ENCODE data around the gene AAK1.
A peak's percentile ranks its signal among the peaks of the same experiment; 100 is the strongest.

The AAK1 gene

DNA sequence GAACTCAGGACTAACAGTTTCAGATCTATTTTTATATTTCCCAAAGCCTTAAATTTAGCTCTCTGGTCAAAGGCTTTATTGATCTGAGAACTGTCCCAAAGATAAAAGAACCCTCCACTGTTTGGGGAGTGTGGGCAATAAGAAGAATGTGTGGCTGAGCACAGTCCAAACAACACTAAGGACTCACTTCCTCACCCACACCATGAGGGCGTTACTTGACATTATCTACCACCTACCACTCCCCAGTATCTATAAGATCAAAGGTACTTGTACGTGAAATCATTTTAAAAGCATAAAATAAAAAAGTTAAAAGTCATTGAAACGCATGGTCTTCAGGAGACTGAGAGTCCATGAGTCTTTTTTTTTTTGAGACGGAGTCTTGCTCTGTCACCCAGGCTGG lies 151.7 kb downstream of the AAK1 start:
- no peak for DNase-seq (ENCODE audit: low read depth)

DNA sequence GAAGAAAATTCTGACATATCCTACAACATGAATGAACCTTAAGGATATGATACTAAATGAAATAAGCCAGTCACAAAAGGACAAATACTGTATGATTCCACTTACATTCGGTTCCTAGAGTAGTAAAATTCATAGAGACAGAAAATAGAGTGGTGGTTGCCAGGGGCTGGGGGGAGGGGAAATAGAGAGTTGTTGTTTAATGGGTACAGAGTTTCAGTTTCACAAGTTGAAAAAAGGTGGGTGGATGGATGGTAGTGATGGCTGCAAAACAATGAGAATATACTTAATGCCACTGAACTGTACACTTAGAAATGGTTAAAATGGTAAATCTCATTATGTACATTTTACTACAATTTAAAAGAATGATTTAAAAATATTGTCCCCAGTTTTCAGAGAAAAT lies 153.1 kb downstream of the AAK1 start:
- no peak for DNase-seq (ENCODE audit: low read depth)

- peak; percentile 30 for DNase-seq (ENCODE audit: low read depth)
Measured at GRCh38 chr2:69489793-69490192, 153.7 kb downstream of the AAK1 start.

DNA sequence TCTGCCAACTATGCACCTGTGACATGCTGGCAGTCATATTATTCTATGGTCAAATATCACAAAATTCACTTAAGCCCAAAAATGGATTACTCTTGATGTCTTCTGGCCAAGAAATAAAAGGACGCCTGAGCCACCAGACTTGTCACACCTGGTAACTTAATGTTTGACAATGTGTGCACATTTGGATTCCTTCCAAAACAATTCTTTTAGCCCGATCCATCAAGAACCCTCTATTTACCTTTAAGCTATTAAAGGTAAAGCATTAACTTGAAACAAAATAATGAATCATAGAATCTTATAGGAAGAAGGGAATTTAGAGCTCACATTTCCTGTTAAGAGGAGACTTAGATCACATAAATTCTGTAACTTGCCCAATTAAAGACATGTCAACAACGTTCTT lies 159.8 kb downstream of the AAK1 start:
- no peak for DNase-seq (ENCODE audit: low read depth)

DNA sequence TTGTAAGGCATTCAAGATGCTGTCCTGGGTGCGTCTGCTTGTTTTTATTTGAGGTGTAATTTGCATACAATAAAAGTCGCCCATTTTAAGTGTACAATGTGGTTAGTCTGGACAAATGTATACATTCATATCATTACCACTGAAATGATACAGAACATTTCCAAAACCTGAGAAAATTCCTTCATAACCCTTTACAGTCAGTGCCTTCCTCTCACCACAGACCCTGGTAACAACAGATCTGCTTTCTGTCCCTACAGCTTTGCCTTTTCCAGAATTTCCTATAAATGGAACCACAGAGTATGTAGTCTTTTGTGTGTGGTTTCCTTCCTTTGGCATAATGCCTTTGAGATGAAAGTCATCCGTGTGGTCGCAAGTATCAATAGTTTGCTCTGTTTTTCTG lies 160.5 kb downstream of the AAK1 start:
- DNase-seq (ENCODE audit: low read depth): no peak

- no peak for DNase-seq (ENCODE audit: low read depth)
Measured at GRCh38 chr2:69482471-69482870, 161.1 kb downstream of the AAK1 start.

DNA sequence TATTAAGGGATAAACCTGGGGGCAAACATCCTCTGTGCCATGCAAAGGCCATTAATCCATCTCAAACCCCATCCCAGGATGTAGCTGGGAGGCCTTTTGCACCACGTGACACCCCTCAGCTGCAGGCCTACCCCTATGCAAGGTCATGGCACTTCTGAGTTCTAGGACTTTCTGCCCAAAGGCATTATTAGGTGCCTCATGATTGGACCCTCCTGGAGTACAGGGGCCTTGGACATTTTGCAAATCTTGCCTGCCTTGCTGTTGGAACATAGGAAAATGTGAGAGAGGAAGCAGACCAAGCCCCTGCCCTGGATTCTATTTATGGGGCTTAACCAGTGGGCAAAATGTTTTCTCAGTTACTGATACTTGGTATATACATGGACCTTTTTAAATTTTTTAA lies 162.1 kb downstream of the AAK1 start:
- DNase-seq (ENCODE audit: low read depth): no peak

DNA sequence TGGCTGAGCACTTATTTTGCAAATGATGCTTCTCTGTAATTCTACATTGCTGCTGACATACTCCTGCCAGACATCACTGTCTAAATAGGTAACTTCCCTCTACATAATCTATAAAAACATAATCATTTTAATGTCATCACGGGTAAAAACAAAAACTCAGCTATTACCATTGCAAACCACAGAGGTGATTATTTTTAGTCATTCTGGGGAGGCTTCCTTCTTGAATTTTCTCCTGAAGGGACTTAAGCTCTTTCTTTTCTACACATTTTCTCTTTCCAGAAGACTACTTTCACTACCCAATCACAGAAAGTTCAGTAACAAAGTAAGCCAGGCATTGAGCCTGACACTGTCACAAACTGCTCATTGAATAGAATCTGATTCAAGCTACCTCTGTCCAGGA lies 165.9 kb downstream of the AAK1 start:
- DNase-seq (ENCODE audit: low read depth): no peak

DNA sequence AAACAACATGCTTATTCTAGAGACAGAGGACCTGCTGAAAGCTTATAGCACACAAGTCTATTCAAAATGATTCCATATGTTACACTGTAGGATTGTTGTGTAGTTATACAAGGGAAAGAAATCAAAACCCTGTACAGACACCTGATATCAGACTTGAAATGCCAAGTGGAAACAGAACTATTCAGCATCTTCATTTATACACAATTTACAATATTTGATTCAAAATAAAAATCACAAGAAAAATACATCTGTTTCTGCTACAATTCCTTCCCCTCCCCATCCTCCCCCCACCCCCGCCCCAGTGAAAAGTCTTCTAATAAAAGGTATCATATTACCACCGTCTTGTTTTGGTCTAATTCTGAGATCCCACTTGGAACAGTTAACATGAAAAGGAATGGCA lies 168.9 kb downstream of the AAK1 start:
- DNase-seq (ENCODE audit: low read depth): no peak

- DNase-seq (ENCODE audit: low read depth): no peak
Measured at GRCh38 chr2:69471793-69472192, 171.7 kb downstream of the AAK1 start.

DNA sequence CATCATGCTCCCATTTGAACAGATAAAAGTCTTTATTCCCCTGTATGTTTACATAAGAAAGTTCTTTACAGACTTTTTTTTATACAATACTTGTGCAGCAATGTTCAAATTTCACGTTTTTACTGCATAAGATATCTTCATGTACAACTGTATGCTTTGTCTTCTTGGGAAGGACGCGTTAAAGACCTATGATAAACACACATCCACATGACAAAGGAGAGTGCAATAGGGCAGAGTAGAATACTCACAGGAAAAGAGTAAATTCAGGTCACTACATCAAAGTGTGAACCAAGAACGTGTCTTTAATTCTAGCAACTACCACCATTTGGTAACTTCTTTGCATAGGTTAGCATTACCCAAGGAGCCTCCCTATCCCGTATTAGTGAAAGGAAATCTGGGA lies 172.6 kb downstream of the AAK1 start:
- DNase-seq (ENCODE audit: low read depth): no peak

- DNase-seq (ENCODE audit: low read depth): peak; percentile 34
Measured at GRCh38 chr2:69469784-69470183, 173.8 kb downstream of the AAK1 start.

DNA sequence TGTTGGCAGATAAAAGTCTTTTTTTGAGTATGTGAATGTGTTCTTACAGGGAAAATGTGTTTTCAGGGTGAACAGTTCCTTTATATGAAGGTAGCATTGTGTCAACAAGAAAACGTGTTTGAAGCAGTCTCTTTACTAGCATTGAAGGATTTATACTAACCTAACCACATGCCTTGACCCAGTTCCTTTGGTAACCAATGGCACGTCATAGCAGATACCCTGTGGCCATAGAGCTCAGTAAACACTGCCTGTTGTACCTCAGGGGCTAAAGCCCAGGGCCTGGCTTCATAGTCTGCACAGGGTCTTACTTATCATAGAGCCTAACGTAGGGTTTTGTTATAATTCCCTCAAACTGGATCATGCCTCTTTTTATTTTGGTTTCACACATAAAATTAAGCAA lies 174.2 kb downstream of the AAK1 start:
- DNase-seq (ENCODE audit: low read depth): no peak

- DNase-seq (ENCODE audit: low read depth): peak; percentile 10
Measured at GRCh38 chr2:69466728-69467127, 176.8 kb downstream of the AAK1 start.

DNA sequence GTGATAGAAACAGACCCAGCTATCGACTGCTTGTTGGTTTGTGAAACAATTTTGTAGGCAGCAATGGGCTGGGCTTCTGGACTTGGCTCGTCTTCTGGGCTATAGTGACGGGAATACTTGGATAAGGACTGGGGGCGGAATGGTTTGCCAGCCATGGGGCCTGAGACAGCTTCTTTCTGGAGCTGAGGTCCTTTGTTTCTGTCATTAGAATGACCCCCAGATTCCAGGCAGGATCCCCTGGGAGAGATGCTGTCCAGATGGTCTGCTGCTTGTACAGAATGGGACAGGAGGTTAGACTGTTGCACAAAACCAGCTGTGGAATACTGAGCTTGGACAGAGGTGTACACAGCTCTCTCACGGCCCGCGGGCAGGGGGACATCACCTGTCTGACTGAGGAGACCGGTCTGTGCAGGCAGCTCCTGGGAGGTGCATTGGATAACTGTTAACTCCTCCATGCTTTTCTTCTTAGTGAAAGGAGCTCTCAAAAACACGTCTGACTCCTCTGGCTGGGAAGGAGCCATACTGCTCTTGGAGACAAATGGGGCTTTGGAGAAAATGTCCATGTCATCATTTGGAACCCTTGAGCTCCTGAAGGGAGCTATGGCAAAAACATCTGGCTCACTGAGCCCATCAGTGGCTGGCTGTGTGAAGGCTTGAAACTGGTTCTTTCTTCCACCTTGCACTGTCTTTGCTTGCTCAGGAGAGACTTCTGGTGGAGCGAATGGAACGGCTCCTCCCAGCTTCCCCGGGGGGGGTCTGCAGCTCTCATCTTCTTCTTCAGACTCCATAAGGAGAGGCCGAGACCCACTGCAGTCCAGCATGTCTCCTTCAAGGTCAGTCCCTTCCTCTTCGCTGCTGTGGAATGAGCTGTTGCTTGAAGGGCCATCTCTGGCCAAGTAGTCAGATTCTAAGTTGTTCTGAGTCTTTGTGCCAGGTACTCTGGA lies 177.8 kb downstream of the AAK1 start:
- no peak for DNase-seq (ENCODE audit: low read depth)

DNA sequence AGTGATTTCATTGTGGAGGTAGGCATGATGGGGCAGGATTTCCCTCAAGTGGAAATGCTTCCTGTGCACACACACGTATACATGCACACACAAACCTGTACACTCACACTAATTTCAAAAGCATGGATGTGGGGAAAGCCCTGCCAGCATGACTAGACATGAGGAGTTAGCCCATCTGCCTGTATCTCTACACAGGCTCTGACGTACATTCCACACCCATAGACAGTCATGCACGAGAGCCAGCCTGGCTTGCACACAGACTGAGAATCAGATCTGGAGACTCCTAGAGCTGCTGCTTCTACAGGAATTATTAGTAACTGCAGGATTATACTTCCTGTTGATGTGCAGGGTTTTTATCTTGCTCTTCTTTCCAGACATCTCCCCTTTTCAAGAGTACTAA lies 179.0 kb downstream of the AAK1 start:
- peak; percentile 13 for DNase-seq (ENCODE audit: low read depth)

- DNase-seq (ENCODE audit: low read depth): no peak
Measured at GRCh38 chr2:69462780-69463179, 180.8 kb downstream of the AAK1 start.

DNA sequence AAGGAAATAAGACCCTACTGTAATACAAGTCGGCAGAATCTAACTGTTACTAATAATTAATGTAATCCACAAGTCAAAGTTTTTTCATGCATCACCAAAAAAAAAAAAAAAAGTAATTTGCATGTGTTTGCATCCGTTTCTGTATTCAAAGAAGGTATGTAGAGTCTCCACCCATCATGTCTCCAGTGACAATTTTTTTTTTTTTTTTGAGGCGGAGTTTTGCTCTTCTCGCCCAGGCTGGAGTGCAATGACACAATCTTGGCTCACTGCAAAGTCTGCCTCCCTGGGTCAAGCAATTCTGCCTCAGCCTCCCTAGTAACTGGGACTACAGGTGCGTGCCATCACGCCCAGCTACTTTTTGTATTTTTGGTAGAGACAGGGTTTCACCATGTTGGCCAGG lies 182.1 kb downstream of the AAK1 start:
- DNase-seq (ENCODE audit: low read depth): no peak

GRCh38 chr2:69459936-69460335 lies 183.6 kb downstream of the AAK1 start:
- no peak for DNase-seq (ENCODE audit: low read depth)

DNA sequence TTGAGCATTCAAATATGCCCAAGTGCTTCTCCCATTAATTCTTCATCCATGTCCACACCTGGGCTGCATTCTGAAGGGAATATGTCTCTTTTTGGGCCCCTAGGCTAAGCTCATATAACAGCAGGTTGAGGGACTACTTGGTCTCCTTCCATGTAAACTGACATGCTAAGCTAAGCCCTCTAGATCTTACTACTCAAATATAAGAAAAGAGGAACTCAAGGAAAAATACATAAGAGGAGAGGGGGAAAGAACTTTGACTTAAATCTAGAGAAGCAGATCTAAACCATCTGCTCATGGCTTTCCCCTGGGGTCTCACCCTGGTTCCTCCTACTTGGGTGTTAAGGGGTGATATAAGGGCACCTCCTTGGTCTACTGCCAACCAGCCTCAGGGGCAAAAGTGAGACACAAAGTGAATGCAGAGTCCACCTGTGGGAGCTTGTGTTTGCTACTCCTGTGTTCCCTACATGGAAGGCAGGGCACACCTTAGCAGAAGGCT lies 186.5 kb downstream of the AAK1 start:
- no peak for DNase-seq (ENCODE audit: low read depth)

DNA sequence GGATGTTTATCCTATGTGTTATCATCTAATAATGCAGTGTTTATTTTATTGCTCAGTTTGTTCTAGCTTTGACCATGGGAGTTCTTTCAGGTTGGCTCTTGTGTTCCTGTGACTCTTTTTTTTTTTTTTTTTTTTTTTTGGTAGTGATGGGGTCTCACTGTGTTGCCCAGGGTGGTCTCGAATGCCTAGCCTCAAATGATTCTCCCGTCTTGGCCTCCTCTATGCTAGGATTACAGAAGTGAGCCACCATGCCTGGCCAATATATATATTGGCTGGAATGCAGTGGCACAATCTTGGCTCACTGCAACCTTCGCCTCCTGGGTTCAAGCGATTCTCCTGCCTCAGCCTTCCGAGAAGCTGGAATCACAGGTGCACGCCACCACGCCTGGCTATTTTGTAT lies 187.4 kb downstream of the AAK1 start:
- peak; percentile 14 for DNase-seq (ENCODE audit: low read depth)

DNA sequence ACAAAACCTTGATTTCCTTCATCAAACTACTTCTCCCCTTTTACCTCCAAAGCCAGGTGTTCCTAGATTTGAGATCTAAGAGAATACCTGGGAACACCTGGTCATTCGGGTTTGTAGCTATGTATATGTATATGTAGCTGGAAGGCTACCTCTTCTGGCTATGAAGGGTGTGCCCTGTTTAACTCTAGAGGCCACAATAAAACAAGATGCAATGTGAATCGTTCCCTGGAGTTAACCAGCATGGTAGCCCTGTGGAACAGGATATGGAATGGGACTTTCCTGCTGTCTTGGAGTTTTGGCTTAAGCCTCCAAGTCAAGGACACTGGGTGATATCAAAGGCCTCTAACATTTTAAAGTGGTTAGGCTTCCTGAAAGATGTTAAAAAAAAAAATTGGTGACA lies 188.6 kb downstream of the AAK1 start:
- DNase-seq (ENCODE audit: low read depth): no peak

DNA sequence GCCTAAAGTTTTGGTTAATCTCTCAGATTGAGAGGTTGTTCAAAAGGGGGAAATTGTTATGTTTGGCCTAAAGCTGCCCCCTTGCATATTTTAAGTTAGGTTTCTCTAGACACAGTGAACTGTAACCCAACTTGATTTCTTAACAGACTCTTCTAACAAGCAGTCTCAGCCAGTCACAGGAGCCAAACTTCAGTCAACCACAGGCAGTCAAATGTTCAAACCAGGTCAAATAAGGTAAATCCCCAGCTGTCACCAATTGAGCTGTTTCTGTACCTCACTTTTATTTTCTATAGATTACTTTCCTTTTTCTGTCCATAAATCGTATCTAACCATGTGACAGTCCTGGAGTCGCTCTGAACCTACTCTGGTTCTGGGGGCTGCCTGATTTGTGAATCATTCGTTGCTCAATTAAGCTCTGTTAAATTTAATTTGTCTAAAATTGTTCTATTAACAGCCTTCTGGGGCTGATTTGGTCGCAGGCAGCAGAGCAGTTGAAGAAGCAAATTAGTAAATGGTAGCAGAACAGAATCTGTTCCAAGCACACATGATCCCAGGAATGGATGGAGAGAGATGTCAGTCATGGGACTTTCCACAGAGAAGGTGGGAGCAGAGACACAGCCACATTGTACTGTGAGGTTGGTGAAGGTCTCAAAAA lies 189.9 kb downstream of the AAK1 start:
- no peak for DNase-seq (ENCODE audit: low read depth)
